Stimulated activated CD4-positive, alpha-beta T cell treated with anti-CD3 and anti-CD28 coated beads, Interleukin-2, amount 100 ng/mL, for 4 hours (primary cell): ENCODE results near the gene CCNK.

Source experiments
- DNase-seq: peaks from one replicate; pipeline ENCODE4 v3.0.0-alpha.2; 2020; ENCODE audit warnings: low read depth

The CCNK gene

DNA sequence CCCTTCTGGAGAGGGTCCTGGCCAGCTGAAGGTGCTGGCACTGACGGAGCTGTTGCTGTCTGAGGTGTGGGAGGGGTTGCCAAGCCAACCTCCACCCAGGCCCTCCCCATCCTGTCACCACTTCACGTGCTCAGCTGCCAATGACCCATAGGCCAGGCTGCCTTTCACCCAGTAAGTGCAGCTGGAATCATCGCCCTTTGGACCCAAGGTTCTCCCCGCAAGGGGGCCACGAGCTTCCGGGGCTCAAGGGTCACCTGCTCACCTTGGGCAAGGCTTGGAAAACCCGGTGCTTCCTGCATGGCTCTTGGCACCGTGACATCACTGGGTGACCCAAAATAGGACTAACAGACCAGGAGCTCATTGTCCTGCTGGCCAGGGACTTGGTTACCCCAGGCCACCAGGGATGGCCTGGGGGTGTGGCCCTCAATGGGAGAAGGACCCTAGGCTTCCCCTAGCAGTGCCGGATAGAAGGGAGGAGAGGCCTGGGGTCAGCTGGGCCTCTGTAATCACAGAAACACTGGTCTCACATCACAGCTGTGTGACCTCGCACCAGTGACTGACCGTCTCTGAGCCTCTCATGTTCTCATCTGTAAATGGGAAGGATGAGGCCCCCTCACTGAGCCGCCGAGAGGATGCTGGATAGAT lies 71.5 kb downstream of the CCNK start:
- DNase-seq = no peak

DNA sequence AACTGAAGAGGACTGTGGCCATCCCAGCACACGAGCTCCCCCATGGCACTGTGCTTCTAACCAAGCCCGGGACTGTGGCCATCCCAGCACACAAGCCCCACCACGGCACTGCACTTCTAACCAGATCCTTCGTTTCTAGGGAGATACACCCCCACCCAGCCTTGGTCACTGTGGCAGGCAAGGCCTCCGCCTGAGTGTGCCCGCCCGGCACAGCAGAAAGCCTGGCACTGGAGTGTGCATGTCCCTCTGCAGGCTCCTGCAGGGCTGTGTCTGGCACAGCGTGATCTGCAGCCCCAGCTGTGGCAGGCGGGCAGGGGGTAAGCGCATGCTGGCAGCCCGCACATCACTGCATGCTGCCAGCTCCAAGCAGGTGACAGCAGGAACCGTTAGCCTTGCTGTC lies 73.0 kb downstream of the CCNK start:
- DNase-seq = no peak

DNA sequence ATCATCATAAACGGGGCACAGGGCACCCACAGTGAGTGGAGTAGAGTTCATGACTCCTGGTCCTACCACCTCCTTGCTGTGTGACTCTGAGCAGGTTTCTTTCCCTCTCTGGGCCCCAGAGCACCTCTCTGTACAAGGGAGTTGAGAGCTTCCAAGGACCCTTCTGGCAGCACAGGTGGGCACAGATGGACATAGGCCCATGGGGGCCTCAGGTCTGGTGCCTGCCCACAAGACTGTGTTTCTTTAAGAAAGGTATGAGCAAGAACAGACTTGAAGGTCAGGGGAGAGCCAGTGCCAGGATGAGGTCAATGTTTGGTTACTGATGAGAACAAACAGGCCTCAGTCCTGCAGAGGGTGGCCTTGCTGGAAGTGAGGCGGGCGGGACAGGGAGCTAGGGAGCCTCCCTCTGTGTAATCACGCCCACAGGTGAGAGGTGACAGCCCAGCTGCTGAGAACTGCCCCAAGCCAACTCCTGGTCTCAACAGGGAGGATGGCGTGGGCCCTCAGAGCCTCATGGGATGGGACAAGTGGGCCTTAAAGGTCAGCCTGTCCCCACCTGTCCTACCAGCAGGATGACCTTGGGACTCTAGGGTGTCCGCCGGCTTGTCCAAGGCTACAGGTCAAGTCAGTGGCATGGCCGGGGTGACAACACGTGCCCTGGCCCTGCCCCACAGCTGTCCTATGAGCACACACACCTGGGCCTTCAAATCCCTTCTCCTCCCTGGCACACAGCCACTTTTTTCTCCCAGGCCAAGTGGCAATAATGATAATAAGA lies 73.7 kb downstream of the CCNK start:
- DNase-seq = no peak

DNA sequence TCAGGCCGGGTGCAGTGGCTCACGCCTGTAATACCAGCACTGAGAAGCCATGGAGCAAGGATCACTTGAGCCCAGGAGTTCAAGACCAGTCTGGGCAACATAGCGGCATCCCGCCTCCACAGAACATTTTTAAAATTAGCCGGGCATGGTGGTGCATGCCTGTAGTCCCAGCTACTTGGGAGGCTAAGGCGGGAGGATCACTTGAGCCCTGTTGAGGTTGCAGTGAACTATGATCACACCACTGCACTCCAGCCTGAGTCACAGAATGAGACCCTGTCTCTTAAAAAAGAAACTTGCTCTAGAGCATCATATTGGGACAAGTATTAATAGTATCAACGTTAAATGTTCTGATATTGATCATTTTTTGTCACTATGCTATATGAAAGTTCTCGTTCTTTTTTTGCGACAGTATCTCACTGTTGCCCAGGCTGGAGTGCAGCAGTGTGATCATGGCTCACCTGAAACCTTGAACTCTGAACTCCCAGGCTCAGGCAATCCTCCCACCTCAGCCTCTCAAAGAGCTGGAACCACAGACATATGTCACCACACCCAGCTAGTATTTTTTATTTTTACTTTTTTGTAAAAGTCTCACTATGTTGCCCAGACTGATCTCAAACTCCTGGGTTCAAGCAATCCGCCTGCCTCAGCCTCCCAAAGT lies 75.1 kb downstream of the CCNK start:
- no peak for DNase-seq

DNA sequence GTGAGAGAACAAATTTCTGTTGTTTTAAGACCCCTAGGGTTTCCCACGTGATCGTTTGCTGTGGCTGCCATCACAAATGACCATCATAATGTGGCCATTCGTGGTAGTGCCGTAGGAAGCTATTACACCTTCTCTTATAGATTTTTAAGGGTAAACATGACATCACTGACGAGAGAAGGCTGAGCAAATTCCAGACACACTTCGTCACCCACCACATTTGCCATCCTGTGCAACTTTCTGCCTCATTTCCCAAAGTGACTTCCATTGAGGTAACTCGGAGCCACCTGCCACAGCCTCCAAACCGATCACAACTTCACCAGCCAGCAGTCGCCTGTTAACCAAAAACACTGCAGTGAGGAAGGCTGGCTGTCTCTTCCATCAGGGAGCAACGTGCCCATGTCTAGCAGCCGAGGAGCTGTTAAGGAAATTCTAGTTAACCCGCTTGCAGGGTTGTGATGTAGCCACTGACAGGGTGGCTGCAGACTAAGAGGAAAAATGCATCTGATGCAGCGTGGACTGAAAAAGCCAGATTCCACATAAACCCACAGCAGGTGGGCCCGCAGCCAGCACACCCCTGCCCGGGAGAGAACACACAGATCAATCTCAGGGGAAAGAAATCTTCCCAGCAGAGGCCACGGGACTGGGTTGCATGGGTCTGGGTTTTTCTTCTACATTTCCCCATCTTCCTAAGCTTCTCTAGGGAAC lies 78.2 kb downstream of the CCNK start:
- DNase-seq = no peak

DNA sequence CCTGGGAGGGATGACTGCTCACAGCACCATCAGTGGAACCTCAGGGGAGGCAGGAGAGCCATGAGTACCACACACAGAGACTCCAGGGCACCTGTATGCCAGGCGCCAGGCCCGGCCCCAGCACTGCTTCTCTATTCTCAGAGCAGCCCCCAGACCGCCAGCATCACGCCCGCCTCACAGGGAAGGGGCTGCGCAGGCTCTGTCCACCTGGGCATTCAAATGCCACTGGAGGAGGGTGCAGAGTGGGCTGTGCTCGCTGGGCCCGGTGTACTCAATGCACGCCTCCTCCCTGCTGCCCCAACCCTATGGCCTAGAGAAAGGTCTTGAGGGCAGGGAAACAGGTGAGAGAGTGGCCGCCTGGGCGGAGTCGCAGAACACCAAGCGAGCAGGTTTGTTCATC lies 79.2 kb downstream of the CCNK start:
- DNase-seq = no peak

DNA sequence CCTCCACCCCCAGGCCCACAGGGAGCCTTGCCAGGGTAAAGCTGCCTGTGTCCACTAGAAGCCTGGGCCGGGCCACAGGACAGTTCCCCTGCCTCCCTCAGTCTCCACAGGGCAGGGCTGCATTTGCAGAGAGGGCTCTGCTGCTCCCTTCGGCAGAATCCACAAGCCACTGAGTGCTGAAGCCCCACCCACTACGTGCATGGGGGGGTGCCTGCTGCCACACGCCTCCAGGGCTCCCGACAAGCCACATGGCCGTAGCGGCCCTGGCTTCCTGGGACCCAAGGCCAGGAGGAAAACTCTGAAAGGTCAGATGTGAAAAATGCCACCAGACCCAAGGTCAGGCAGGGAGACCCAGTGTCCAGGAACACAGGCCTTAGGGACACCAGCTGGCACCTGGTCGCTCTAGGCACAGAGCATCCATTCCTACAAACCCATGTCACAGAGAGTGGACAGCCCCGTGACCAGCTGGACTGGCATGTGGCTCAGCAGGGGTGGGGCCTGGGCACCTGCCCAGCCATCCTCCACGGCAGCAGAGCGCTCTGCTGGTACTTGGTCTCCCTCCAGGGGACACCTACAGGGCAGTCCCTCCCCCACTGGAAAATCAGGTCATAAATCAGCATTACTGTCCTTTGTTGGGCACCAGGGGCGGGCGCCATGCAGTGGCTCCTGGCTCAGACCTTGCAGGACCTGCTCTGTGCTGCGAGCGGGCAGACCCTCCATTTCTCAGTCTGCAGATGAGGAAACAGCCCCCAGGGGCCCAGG lies 79.9 kb downstream of the CCNK start:
- DNase-seq = no peak

DNA sequence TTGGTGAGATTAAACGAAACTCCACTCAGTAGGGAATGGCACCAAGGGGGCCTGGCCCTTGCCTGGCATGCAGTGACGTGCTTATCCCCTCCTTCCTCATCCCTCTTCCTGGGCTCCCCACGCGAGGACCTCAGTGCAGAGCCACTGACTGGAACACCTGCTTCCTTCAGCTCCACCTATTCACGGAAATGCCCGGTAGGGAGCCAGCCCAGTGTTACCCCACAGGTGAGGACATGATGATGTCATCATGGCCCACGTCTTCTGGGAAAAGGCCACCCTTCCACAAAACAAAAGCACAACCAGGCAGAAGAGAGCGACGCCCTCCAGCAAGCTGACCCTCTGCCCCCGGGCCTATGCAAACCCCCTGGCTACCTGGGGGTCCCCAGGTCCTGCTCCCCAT lies 80.7 kb downstream of the CCNK start:
- DNase-seq = no peak
